B cell (primary cell): Measurements from ENCODE around the gene LRRC8D. TPM values are rescaled to one million over a fixed set of nuclear protein-coding genes. Genes with fewer than 3 reads are reported as not detected.

Experiments
- ATAC-seq: fragments of 200-7000 bp; cut with Tn5 transposase; one replicate; pipeline ENCODE4 v1.10.0; 2021; ENCODE audit warnings: low read depth, mild to moderate bottlenecking, moderate number of reproducible peaks, moderate library complexity
- CTCF ChIA-PET: fragments of 350-600 bp; sonication (Branson Sonifier 250); formaldehyde crosslinking; loops from one replicate; lab custom pipeline; 2021; ENCODE audit warnings: antibody characterized with exemption, inconsistent platforms; lab: Charles Lee
- POLR2A ChIA-PET: fragments of 350-600 bp; sonication (Branson Sonifier 250); formaldehyde crosslinking; loops from one replicate; lab custom pipeline; 2021; ENCODE audit warnings: antibody characterized with exemption; lab: Charles Lee
- DNase-seq: peaks from one replicate; pipeline ENCODE4 v3.0.0; 2013
- H2AFZ ChIP-seq: 2 replicates; pipeline ENCODE4 v1.6.1; 2012; ENCODE audit warnings: mild to moderate bottlenecking, low read depth, low read length; ENCODE audit not compliant: insufficient read depth, poor library complexity, severe bottlenecking
- H3K27ac ChIP-seq, 2 donors: 1 replicate in 1 of 2; 2 replicates in 1 of 2; pipeline ENCODE4 v1.5.1; 2012 to 2013; ENCODE audit warnings: low read length in 2 of 2, mild to moderate bottlenecking in 2 of 2, moderate library complexity in 1 of 2
- H3K27me3 ChIP-seq, 4 experiments: fragments of 200-600 bp in 1 of 4; sonication (generic) in 1 of 4; replicated peaks in 1 of 4; 1 replicate in 2 of 4; 2 replicates in 2 of 4; pipeline versions ENCODE4 v1.6.1 to v1.7.0; 2013 to 2016; ENCODE audit warnings: low read length in 3 of 4, mild to moderate bottlenecking in 2 of 4, mixed read lengths in 1 of 4, moderate library complexity in 1 of 4; ENCODE audit not compliant: insufficient read depth in 4 of 4, control insufficient read depth in 3 of 4; ENCODE audit errors: control extremely low read depth in 1 of 4
- H3K36me3 ChIP-seq, 2 experiments: replicated peaks in 1 of 2; 1 replicate in 1 of 2; 2 replicates in 1 of 2; pipeline versions ENCODE4 v1.6.1 to v1.7.1; 2013; ENCODE audit warnings: low read length in 1 of 2; ENCODE audit not compliant: insufficient read depth in 2 of 2, control insufficient read depth in 1 of 2; ENCODE audit errors: control extremely low read depth in 1 of 2, extremely low read depth in 1 of 2
- H3K4me1 ChIP-seq, 2 donors: fragments of 200-600 bp in 1 of 2; sonication (generic) in 1 of 2; 1 replicate in 1 of 2; 2 replicates in 1 of 2; pipeline versions ENCODE4 v1.5.1 to v1.6.1; 2013 to 2017; ENCODE audit warnings: low read length in 2 of 2; ENCODE audit not compliant: control insufficient read depth in 2 of 2, insufficient read depth in 2 of 2
- H3K4me2 ChIP-seq: replicated peaks from 2 replicates; pipeline ENCODE3; 2012; ENCODE audit warnings: mild to moderate bottlenecking, low read depth, low read length; ENCODE audit not compliant: poor library complexity, severe bottlenecking
- H3K4me3 ChIP-seq, 5 experiments: fragments of 200-600 bp in 1 of 5; sonication (generic) in 1 of 5; 1 replicate in 3 of 5; 2 replicates in 2 of 5; pipeline versions ENCODE4 v1.5.1 to v1.7.0; 2011 to 2016; ENCODE audit warnings: low read length in 4 of 5, mild to moderate bottlenecking in 4 of 5, low read depth in 2 of 5, control low read depth in 1 of 5, moderate library complexity in 1 of 5; ENCODE audit not compliant: insufficient read depth in 1 of 5; ENCODE audit errors: control extremely low read depth in 1 of 5, extremely low read depth in 1 of 5
- H3K79me2 ChIP-seq: fragments of 200-600 bp; sonication (generic); one replicate; pipeline ENCODE4 v1.6.0; 2016; ENCODE audit warnings: low read length; ENCODE audit not compliant: control insufficient read depth, insufficient read depth
- H3K9ac ChIP-seq: fragments of 200-600 bp; sonication (generic); 2 replicates; pipeline ENCODE4 v1.6.1; 2017; ENCODE audit warnings: mild to moderate bottlenecking, low read length, moderate library complexity
- H3K9me3 ChIP-seq, 3 donors: one replicate each; pipeline versions ENCODE4 v1.6.1 to v1.7.1; 2013; ENCODE audit warnings: low read length in 2 of 3; ENCODE audit not compliant: control insufficient read depth in 2 of 3, insufficient read depth in 1 of 3; ENCODE audit errors: control extremely low read depth in 1 of 3
- H4K20me1 ChIP-seq: 2 replicates; pipeline ENCODE4 v1.6.0; 2012; ENCODE audit warnings: mild to moderate bottlenecking, low read length; ENCODE audit not compliant: insufficient read depth, control insufficient read depth, poor library complexity, severe bottlenecking
- H3K27ac Mint-ChIP-seq: one replicate; pipeline ENCODE4 v1.8.0; 2021; ENCODE audit warnings: mixed read lengths
- H3K27me3 Mint-ChIP-seq: one replicate; pipeline ENCODE4 v1.8.0; 2021; ENCODE audit warnings: mixed read lengths
- H3K4me1 Mint-ChIP-seq: one replicate; pipeline ENCODE4 v1.8.0; 2021; ENCODE audit warnings: mixed read lengths
- H3K4me3 Mint-ChIP-seq: one replicate; pipeline ENCODE4 v1.8.0; 2021; ENCODE audit warnings: mixed read lengths
- H3K9me3 Mint-ChIP-seq: one replicate; pipeline ENCODE4 v1.8.0; 2022; ENCODE audit warnings: mixed read lengths; ENCODE audit not compliant: insufficient read depth
- EZH2 ChIP-seq: IDR thresholded peaks from 2 replicates; pipeline ENCODE4 v1.6.1; 2012; ENCODE audit warnings: borderline replicate concordance, low read depth, mild to moderate bottlenecking, moderate library complexity, low read length; ENCODE audit not compliant: insufficient read depth, poor library complexity, severe bottlenecking
- WGBS: methylation state at CpG from one replicate; pipeline ENCODE4 v1.1.5; 2013; ENCODE audit warnings: missing lambda C conversion rate; ENCODE audit not compliant: insufficient coverage; 5-methylcytosine and 5-hydroxymethylcytosine counted together
- intact Hi-C: fragments of 100-400 bp; cut with micrococcal nuclease; formaldehyde crosslinking; loops from one replicate; pipeline ENCODE4 v1.10.0; 2022
- polyA plus RNA-seq: library from polyadenylated mRNA; depleted of rRNA; stranded (reverse); fragments of >200 nt; gene quantifications from 2 replicates; pipeline ENCODE4 v1.2.3, GENCODE V29; 2012
- total RNA-seq, 2 donors: library from RNA; stranded (reverse); fragments of 120-200 nt in 1 of 2; gene quantifications; 1 replicate in 1 of 2; 2 replicates in 1 of 2; pipeline versions ENCODE4 v1.2.3 to v1.2.4, GENCODE V29; 2013 to 2022
- TF ChIP-seq, protein P1 (sequence below): fragments of 200-600 bp; IDR thresholded peaks from one replicate; pipeline ENCODE4 v1.8.0; 2022; ENCODE audit warnings: antibody characterized with exemption, mild to moderate bottlenecking

The LRRC8D gene
- total and polyA plus RNA-seq, 2 donors (not counting 1 experiment from before 2014, with no cell fraction given), result 23.7 to 47.0 TPM

DNA sequence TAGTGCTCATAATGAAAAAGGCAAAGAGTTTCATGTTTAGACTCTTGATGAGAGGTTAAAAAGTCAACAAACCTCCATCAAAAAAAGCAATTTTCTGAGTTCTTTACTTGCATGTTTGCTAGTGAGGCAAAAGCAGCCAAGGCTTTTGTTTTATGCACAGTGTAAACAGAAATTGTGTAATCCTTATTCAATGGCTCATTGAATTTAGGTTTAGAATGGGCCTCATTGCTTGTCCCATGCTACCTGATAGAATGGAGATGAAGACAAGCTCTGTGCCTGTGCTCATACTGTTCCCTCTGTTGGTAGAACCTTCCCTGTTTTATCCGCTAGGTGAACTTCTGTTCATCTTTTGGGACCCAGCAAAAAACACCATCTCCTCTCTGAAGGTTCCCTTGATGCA, 10.0 kb upstream of the LRRC8D start:
- no peaks in the 10 kb centered on the region for H4K20me1 ChIP-seq
- H3K79me2 ChIP-seq, result peaks cover 14% of the 10 kb centered on the region
- H3K9ac ChIP-seq, result no peak overlapping the region
- no CpG with 5 or more reads among the region's 1 CpG for WGBS
- H3K4me3 Mint-ChIP-seq, result no peak overlapping the region
- H3K27me3 Mint-ChIP-seq, result no peaks in the 10 kb centered on the region
- peaks cover 14% of the 10 kb centered on the region for H3K4me1 Mint-ChIP-seq
- no peak for ATAC-seq
- intact Hi-C loops, result no loop called here
- H3K9me3 Mint-ChIP-seq, result no peaks in the 10 kb centered on the region
- H3K4me2 ChIP-seq, result no peak overlapping the region
- DNase-seq, result no peak
- peaks cover 0 to under 1% (median 0%) of the 10 kb centered on the region in 4 experiments for H3K27me3 ChIP-seq
- CTCF ChIA-PET, result interaction anchor here (2.2 kb wide), 1 partner anchor 33 kb away, joined by 6 read pairs; no protein-coding TSS in a partner anchor
- no peaks in the 10 kb centered on the region for H3K9me3 ChIP-seq
- peaks cover 11 to 13% of the 10 kb centered on the region in 2 donors for H3K4me1 ChIP-seq
- no peak overlapping the region for H3K4me3 ChIP-seq
- POLR2A ChIA-PET, result no interaction called here
- no peak overlapping the region for H3K27ac Mint-ChIP-seq
- no peaks in the 10 kb centered on the region for H3K36me3 ChIP-seq
- TF ChIP-seq, protein P1, sequence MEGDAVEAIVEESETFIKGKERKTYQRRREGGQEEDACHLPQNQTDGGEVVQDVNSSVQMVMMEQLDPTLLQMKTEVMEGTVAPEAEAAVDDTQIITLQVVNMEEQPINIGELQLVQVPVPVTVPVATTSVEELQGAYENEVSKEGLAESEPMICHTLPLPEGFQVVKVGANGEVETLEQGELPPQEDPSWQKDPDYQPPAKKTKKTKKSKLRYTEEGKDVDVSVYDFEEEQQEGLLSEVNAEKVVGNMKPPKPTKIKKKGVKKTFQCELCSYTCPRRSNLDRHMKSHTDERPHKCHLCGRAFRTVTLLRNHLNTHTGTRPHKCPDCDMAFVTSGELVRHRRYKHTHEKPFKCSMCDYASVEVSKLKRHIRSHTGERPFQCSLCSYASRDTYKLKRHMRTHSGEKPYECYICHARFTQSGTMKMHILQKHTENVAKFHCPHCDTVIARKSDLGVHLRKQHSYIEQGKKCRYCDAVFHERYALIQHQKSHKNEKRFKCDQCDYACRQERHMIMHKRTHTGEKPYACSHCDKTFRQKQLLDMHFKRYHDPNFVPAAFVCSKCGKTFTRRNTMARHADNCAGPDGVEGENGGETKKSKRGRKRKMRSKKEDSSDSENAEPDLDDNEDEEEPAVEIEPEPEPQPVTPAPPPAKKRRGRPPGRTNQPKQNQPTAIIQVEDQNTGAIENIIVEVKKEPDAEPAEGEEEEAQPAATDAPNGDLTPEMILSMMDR, result no peak
- TF ChIP-seq EZH2, result no peak
- H3K27ac ChIP-seq, result no peak overlapping the region
- H2AFZ ChIP-seq, result no peak overlapping the region

DNA sequence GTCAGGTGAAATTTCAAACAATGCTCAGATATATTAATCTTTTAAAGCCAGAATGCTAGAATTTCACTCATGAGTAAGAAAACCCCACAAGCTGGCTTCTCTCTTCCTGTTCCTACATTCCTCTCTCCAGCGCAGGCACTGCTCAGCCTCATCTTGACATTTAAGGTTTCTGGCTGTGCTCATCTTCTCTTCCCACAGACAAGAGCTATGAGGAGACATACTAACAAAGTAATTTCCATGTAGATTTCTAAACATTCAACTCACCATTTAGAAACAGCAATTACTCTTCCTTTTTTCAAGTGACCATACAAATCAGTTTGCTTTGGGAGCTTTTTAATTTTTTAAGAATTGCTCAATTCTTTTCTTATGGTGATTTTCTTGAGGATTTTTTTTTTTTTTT, 7.8 kb upstream of the LRRC8D start:
- Mint-ChIP-seq H3K4me1 (peaks cover 17% of the 10 kb centered on the region), H3K9me3 (no peaks in the 10 kb centered on the region), H3K27me3 (no peaks in the 10 kb centered on the region), H3K4me3 (no peak overlapping the region), H3K27ac (no peak overlapping the region)
- Histone ChIP-seq H3K4me1 (peaks cover 12 to 14% of the 10 kb centered on the region in 2 donors), H3K4me2 (no peak overlapping the region), H3K36me3 (no peaks in the 10 kb centered on the region), H3K9me3 (no peaks in the 10 kb centered on the region), H2AFZ (no peak overlapping the region), H4K20me1 (no peaks in the 10 kb centered on the region), H3K79me2 (peaks cover 22% of the 10 kb centered on the region), H3K27me3 (no peaks in the 10 kb centered on the region), H3K9ac (no peak overlapping the region), H3K27ac (no peak overlapping the region), H3K4me3 (no peak overlapping the region)
- CTCF ChIA-PET, result interaction anchor here (1.3 to 2.2 kb wide), 2 partner anchors 8 to 31 kb away, joined by 5 to 6 read pairs; no protein-coding TSS in a partner anchor
- no peak for TF ChIP-seq EZH2
- TF ChIP-seq, protein P1, result no peak
- WGBS, result 91% methylated on average over 1 of the region's 1 CpG
- no peak for ATAC-seq
- DNase-seq, result no peak
- POLR2A ChIA-PET, result no interaction called here
- intact Hi-C loops, result no loop called here
